HepG2 (cell line): Measurements from ENCODE around the gene SMYD5. TPM values are rescaled to one million over a fixed set of nuclear protein-coding genes. Genes with fewer than 3 reads are reported as not detected.

Experiments used
- CBX1 ChIP-seq: IDR thresholded peaks from one replicate; pipeline ENCODE4 v1.6.1; 2016; ENCODE audit warnings: antibody characterized with exemption, low read depth
- GABPB1 ChIP-seq: IDR thresholded peaks from 2 replicates; pipeline ENCODE4 v1.6.1; 2016; ENCODE audit warnings: mild to moderate bottlenecking, missing genetic modification reagents, moderate library complexity, missing compliant biosample characterization
- KDM1A ChIP-seq: IDR thresholded peaks from 2 replicates; pipeline ENCODE4 v1.6.1; 2016; ENCODE audit warnings: missing compliant biosample characterization
- NFIC ChIP-seq: IDR thresholded peaks from 2 replicates; pipeline ENCODE4 v1.6.1; 2012; ENCODE audit warnings: mild to moderate bottlenecking, low read length, inconsistent platforms
- PHF20 ChIP-seq: sonication (generic); formaldehyde crosslinking; IDR thresholded peaks from 2 replicates; pipeline ENCODE4 v1.5.0; 2020; ENCODE audit warnings: mild to moderate bottlenecking, missing genetic modification reagents
- PITX1 ChIP-seq: sonication (generic); formaldehyde crosslinking; IDR thresholded peaks from 2 replicates; pipeline ENCODE4 v1.5.1; 2020; ENCODE audit warnings: mild to moderate bottlenecking, missing genetic modification reagents
- RAD21 ChIP-seq: fragments of 450-650 bp; formaldehyde crosslinking; IDR thresholded peaks from 2 replicates; pipeline ENCODE4 v1.5.0; 2020; ENCODE audit warnings: mild to moderate bottlenecking
- RFX5 ChIP-seq: IDR thresholded peaks from 2 replicates; pipeline ENCODE4 v1.6.1; 2011; ENCODE audit warnings: low read depth, low read length, improper control_type of control experiment
- RXRB ChIP-seq: IDR thresholded peaks from 2 replicates; pipeline ENCODE4 v1.6.1; 2016; ENCODE audit warnings: borderline replicate concordance, missing genetic modification reagents, missing compliant biosample characterization
- SCMH1 ChIP-seq: sonication (generic); formaldehyde crosslinking; IDR thresholded peaks from 2 replicates; pipeline ENCODE4 v1.9.0; 2021; ENCODE audit warnings: missing genetic modification reagents, mild to moderate bottlenecking, borderline replicate concordance
- SIX4 ChIP-seq: sonication (generic); formaldehyde crosslinking; IDR thresholded peaks from 2 replicates; pipeline ENCODE4 v1.4.0; 2020; ENCODE audit warnings: missing genetic modification reagents
- TSC22D2 ChIP-seq: sonication (generic); formaldehyde crosslinking; IDR thresholded peaks from 2 replicates; pipeline ENCODE4 v1.5.1; 2020; ENCODE audit warnings: missing genetic modification reagents, mild to moderate bottlenecking, borderline replicate concordance
- ZFP36L1 ChIP-seq: sonication (generic); formaldehyde crosslinking; IDR thresholded peaks from 2 replicates; pipeline ENCODE4 v1.8.0; 2022; ENCODE audit warnings: mild to moderate bottlenecking, missing genetic modification reagents, moderate library complexity
- ZFP62 ChIP-seq: sonication (generic); formaldehyde crosslinking; IDR thresholded peaks from 2 replicates; pipeline ENCODE4 v1.4.0; 2020; ENCODE audit warnings: missing genetic modification reagents
- ZKSCAN5 ChIP-seq: sonication (generic); formaldehyde crosslinking; IDR thresholded peaks from 2 replicates; pipeline ENCODE4 v1.5.1; 2020; ENCODE audit warnings: mild to moderate bottlenecking, missing genetic modification reagents
- ZNF251 ChIP-seq: sonication (generic); formaldehyde crosslinking; IDR thresholded peaks from 2 replicates; pipeline ENCODE4 v1.9.0; 2021; ENCODE audit warnings: mild to moderate bottlenecking, missing genetic modification reagents
- ZNF329 ChIP-seq: sonication (generic); formaldehyde crosslinking; IDR thresholded peaks from 2 replicates; pipeline ENCODE4 v1.9.0; 2021; ENCODE audit warnings: low read depth, mild to moderate bottlenecking, missing genetic modification reagents
- ZNF572 ChIP-seq: sonication (generic); formaldehyde crosslinking; IDR thresholded peaks from 2 replicates; pipeline ENCODE4 v1.5.1; 2020; ENCODE audit warnings: mild to moderate bottlenecking, missing genetic modification reagents
- ZNF7 ChIP-seq: IDR thresholded peaks from 2 replicates; pipeline ENCODE4 v1.6.1; 2016; ENCODE audit warnings: missing biosample characterization, missing genetic modification reagents
- ZNF737 ChIP-seq: sonication (generic); formaldehyde crosslinking; IDR thresholded peaks from 2 replicates; pipeline ENCODE4 v1.5.0; 2020; ENCODE audit warnings: missing genetic modification reagents, mild to moderate bottlenecking, borderline replicate concordance
- ZNF773 ChIP-seq: sonication (generic); formaldehyde crosslinking; IDR thresholded peaks from 2 replicates; pipeline ENCODE4 v1.4.0; 2020; ENCODE audit warnings: missing genetic modification reagents, borderline replicate concordance
- polyA plus RNA-seq, 8 experiments: library from polyadenylated mRNA; depleted of rRNA in 3 of 8; stranded (reverse) in 7 of 8; unstranded in 1 of 8; fragments of >200 nt; fragmentation: Illumina TruSeq in 4 of 8; extraction: Trizol in 4 of 8; gene quantifications; 2 replicates each; pipeline versions ENCODE4 v1.2.1 to v1.2.3, GENCODE V29; 2011 to 2016; ENCODE audit warnings: low read depth in 4 of 8, missing spikeins in 1 of 8, mixed read lengths in 1 of 8; ENCODE audit not compliant: insufficient read depth in 1 of 8
- total RNA-seq, 5 experiments: library from RNA; depleted of rRNA; stranded (reverse); fragments of >200 nt; fragmentation: Illumina TruSeq; extraction: Trizol; gene quantifications; 2 replicates each; pipeline ENCODE4 v1.2.3, GENCODE V29; 2016; ENCODE audit warnings: low read depth in 1 of 5
- TF ChIP-seq, protein P1 (sequence below): sonication (generic); formaldehyde crosslinking; IDR thresholded peaks from 2 replicates; pipeline ENCODE4 v1.8.0; 2022; ENCODE audit warnings: mild to moderate bottlenecking, missing genetic modification reagents; ENCODE audit not compliant: insufficient replicate concordance
- TF ChIP-seq, protein P2 (sequence below): sonication (generic); formaldehyde crosslinking; IDR thresholded peaks from 2 replicates; pipeline ENCODE4 v1.4.0; 2020; ENCODE audit warnings: missing genetic modification reagents
- TF ChIP-seq, protein P3 (sequence below): conservative IDR thresholded peaks from 2 replicates; pipeline ENCODE4 v1.6.1; 2018; ENCODE audit warnings: missing genetic modification reagents
- TF ChIP-seq, protein P4 (sequence below): sonication (generic); formaldehyde crosslinking; IDR thresholded peaks from 2 replicates; pipeline ENCODE4 v1.4.0; 2020; ENCODE audit warnings: missing genetic modification reagents

Gene SMYD5
- total and polyA plus RNA-seq, 2 of the 13 experiments (the other 11 are each of a cell fraction or from before 2014, with no cell fraction given), result 55.8 to 70.4 TPM

DNA sequence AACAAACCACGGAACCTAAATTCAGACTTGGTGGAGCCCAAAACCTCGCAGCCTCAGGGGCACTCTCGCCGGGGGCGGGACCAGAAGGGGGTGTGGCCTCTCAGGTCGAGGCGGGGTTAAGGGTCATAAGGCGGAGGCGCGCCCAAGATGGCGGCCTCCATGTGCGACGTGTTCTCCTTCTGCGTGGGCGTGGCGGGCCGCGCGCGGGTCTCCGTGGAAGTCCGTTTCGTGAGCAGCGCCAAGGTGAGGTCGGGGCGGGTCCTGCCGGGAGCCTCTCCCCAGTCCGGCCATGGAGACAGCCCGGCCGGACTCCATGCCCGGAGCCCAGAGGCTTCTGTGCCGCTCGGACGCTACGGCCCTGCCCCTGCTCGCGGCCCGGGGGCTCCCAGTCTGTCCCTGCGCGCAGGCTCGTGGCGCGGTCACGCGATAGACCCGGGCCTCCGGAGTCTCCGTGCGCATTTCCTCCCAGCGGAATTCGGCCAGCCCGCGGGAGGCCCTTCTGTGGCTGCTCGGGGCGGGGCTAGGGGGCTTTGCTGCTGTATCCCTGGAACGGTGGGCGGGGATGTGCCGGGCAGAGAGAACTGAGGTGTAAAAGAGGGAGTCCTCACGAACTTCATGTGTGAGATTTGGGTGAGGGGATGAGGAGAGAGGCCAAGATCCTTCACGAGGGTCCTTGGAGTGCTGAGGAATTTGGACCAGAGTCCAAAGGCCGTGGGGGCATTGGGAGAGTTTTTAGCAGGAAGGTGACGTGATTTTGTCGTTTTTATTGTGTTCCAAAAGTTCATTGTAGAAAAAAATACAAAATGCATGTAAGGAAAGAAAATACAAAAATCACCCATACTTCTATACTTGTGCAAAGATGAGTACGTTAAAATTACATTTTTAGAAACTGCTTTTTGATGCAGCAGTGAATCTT, at the start of gene SMYD5 (continued):
- TF ChIP-seq, protein P1, sequence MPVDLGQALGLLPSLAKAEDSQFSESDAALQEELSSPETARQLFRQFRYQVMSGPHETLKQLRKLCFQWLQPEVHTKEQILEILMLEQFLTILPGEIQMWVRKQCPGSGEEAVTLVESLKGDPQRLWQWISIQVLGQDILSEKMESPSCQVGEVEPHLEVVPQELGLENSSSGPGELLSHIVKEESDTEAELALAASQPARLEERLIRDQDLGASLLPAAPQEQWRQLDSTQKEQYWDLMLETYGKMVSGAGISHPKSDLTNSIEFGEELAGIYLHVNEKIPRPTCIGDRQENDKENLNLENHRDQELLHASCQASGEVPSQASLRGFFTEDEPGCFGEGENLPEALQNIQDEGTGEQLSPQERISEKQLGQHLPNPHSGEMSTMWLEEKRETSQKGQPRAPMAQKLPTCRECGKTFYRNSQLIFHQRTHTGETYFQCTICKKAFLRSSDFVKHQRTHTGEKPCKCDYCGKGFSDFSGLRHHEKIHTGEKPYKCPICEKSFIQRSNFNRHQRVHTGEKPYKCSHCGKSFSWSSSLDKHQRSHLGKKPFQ, result peak; percentile 13
- TF ChIP-seq SIX4 (CRISPR knock-in tag) (peak; percentile 46; the same call in 1 of the 2 replicates), CBX1 (peak; percentile 66), RAD21 (CRISPR knock-in tag) (peak; percentile 69; the same call in 1 of the 2 replicates), PITX1 (peak; percentile 74), PHF20 (CRISPR knock-in tag) (peak; percentile 85), GABPB1 (CRISPR knock-in tag) (peak; percentile 88), RFX5 (0 out of 2 replicates have a peak, but pooled peaks have one; percentile 30), ZNF773 (CRISPR knock-in tag) (0 out of 2 replicates have a peak, but pooled peaks have one; percentile 6), ZKSCAN5 (CRISPR knock-in tag) (no peak), ZNF329 (CRISPR knock-in tag) (no peak), ZFP62 (CRISPR knock-in tag) (no peak), ZNF7 (CRISPR knock-in tag) (no peak), NFIC (no peak; the same call in 1 of the 2 replicates), KDM1A (CRISPR knock-in tag) (no peak), TSC22D2 (CRISPR knock-in tag) (peak; percentile 0; the same call in 1 of the 2 replicates), ZNF251 (CRISPR knock-in tag) (peak; percentile 68; the same call in 1 of the 2 replicates), SCMH1 (CRISPR knock-in tag) (no peak), ZNF572 (CRISPR knock-in tag) (peak; percentile 99), RXRB (CRISPR knock-in tag) (peak; percentile 47; the same call in 1 of the 2 replicates), ZNF737 (no peak), ZFP36L1 (CRISPR knock-in tag) (no peak)
- TF ChIP-seq, protein P2, sequence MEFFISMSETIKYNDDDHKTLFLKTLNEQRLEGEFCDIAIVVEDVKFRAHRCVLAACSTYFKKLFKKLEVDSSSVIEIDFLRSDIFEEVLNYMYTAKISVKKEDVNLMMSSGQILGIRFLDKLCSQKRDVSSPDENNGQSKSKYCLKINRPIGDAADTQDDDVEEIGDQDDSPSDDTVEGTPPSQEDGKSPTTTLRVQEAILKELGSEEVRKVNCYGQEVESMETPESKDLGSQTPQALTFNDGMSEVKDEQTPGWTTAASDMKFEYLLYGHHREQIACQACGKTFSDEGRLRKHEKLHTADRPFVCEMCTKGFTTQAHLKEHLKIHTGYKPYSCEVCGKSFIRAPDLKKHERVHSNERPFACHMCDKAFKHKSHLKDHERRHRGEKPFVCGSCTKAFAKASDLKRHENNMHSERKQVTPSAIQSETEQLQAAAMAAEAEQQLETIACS (CRISPR knock-in tag), result peak; percentile 84
- TF ChIP-seq, protein P3, sequence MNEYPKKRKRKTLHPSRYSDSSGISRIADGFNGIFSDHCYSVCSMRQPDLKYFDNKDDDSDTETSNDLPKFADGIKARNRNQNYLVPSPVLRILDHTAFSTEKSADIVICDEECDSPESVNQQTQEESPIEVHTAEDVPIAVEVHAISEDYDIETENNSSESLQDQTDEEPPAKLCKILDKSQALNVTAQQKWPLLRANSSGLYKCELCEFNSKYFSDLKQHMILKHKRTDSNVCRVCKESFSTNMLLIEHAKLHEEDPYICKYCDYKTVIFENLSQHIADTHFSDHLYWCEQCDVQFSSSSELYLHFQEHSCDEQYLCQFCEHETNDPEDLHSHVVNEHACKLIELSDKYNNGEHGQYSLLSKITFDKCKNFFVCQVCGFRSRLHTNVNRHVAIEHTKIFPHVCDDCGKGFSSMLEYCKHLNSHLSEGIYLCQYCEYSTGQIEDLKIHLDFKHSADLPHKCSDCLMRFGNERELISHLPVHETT (CRISPR knock-in tag), result peak; percentile 59
- TF ChIP-seq, protein P4, sequence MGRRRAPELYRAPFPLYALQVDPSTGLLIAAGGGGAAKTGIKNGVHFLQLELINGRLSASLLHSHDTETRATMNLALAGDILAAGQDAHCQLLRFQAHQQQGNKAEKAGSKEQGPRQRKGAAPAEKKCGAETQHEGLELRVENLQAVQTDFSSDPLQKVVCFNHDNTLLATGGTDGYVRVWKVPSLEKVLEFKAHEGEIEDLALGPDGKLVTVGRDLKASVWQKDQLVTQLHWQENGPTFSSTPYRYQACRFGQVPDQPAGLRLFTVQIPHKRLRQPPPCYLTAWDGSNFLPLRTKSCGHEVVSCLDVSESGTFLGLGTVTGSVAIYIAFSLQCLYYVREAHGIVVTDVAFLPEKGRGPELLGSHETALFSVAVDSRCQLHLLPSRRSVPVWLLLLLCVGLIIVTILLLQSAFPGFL (CRISPR knock-in tag), result no peak
